ENCODE data around the gene SLFN11. TPM values are rescaled to one million over a fixed set of nuclear protein-coding genes. Genes with fewer than 3 reads are reported as not detected.
"Not testable (repeated sequence)": the region's sequence is repeated elsewhere in the genome, so short reads cannot be mapped to it uniquely, and the experiment has no call there.

SLFN11 gene
- 10 to 100 TPM; 10.1 to 19.2 (median 11.8) TPM for polyA plus RNA-seq (ENCODE audit: insufficient read length in 3 of 3)
- long read RNA-seq, donor 1 = 0 reads
- long read RNA-seq, donor 2 = 0 reads
- long read RNA-seq, donor 3, full-length matches to known transcripts = 1 of 1 reads
- long read RNA-seq, donor 3, partial matches to known transcripts = 0 of 1 reads
- long read RNA-seq, donor 3, other reads (novel, unspliced or antisense) = 0 of 1 reads
- long read RNA-seq, donor 4 = 0 reads
- long read RNA-seq, donor 5 = 0 reads
- long read RNA-seq, donor 6 = 0 reads
- long read RNA-seq, donor 7, full-length matches to known transcripts = 2 of 2 reads
- long read RNA-seq, donor 7, partial matches to known transcripts = 0 of 2 reads
- long read RNA-seq, donor 7, other reads (novel, unspliced or antisense) = 0 of 2 reads
- long read RNA-seq, donor 8 = 0 reads
- long read RNA-seq, donor 9 = 0 reads
- long read RNA-seq, donor 10 = 0 reads
- long read RNA-seq, donor 11, full-length matches to known transcripts = 2 of 2 reads
- long read RNA-seq, donor 11, partial matches to known transcripts = 0 of 2 reads
- long read RNA-seq, donor 11, other reads (novel, unspliced or antisense) = 0 of 2 reads
- long read RNA-seq, donor 12 = 0 reads
- long read RNA-seq, donor 13 = 0 reads
- long read RNA-seq, donor 14 = 0 reads
- long read RNA-seq, donor 15, partial matches to known transcripts = 0 of 1 reads
- long read RNA-seq, donor 15, other reads (novel, unspliced or antisense) = 0 of 1 reads
- long read RNA-seq, donor 16, partial matches to known transcripts = 5 of 7 reads
- long read RNA-seq, donor 16, other reads (novel, unspliced or antisense) = 0 of 7 reads

- peak in 9 of 11 donors; percentile 25 to 59 (median 34) for DNase-seq (ENCODE audit: extremely low read depth in 1 of 11, low read depth in 9 of 11, low spot score in 4 of 11)
These were observed at the start of gene SLFN11 for GRCh38 chr17:35373534-35373983. SLFN11 (minus strand) TSS chr17:35373621; CDS start chr17:35363807, 9,814 bp downstream.

GRCh38 chr17:35421069-35421468 lies 47.6 kb upstream of the SLFN11 start:
- not testable (repeated sequence) for DNase-seq (ENCODE audit: extremely low read depth in 1 of 11, low read depth in 9 of 11, low spot score in 4 of 11)

GRCh38 chr17:35416659-35417058 lies 43.2 kb upstream of the SLFN11 start:
- no peak for DNase-seq (ENCODE audit: extremely low read depth in 1 of 11, low read depth in 9 of 11, low spot score in 4 of 11)

GRCh38 chr17:35414707-35415106 lies 41.3 kb upstream of the SLFN11 start:
- DNase-seq (ENCODE audit: extremely low read depth in 1 of 11, low read depth in 9 of 11, low spot score in 4 of 11) = not testable (repeated sequence)

GRCh38 chr17:35414247-35414646 lies 40.8 kb upstream of the SLFN11 start:
- DNase-seq (ENCODE audit: extremely low read depth in 1 of 11, low read depth in 9 of 11, low spot score in 4 of 11) = no peak

GRCh38 chr17:35407531-35407930 lies 34.1 kb upstream of the SLFN11 start:
- no peak for DNase-seq (ENCODE audit: extremely low read depth in 1 of 11, low read depth in 9 of 11, low spot score in 4 of 11)

- DNase-seq (ENCODE audit: extremely low read depth in 1 of 11, low read depth in 9 of 11, low spot score in 4 of 11) = no peak
These were observed 33.1 kb upstream of the SLFN11 start for GRCh38 chr17:35406568-35406967.

GRCh38 chr17:35404360-35404759 lies 30.9 kb upstream of the SLFN11 start:
- no peak for DNase-seq (ENCODE audit: extremely low read depth in 1 of 11, low read depth in 9 of 11, low spot score in 4 of 11)

GRCh38 chr17:35393783-35394182 lies 20.4 kb upstream of the SLFN11 start:
- DNase-seq (ENCODE audit: extremely low read depth in 1 of 11, low read depth in 9 of 11, low spot score in 4 of 11) = not testable (repeated sequence)

GRCh38 chr17:35390663-35391062 lies 17.2 kb upstream of the SLFN11 start:
- no peak for DNase-seq (ENCODE audit: extremely low read depth in 1 of 11, low read depth in 9 of 11, low spot score in 4 of 11)

GRCh38 chr17:35390156-35390555 lies 16.7 kb upstream of the SLFN11 start:
- no peak for DNase-seq (ENCODE audit: extremely low read depth in 1 of 11, low read depth in 9 of 11, low spot score in 4 of 11)

GRCh38 chr17:35387496-35387895 lies 14.1 kb upstream of the SLFN11 start:
- DNase-seq (ENCODE audit: extremely low read depth in 1 of 11, low read depth in 9 of 11, low spot score in 4 of 11) = no peak

GRCh38 chr17:35377706-35378105 lies 4.3 kb upstream of the SLFN11 start:
- no peak for DNase-seq (ENCODE audit: extremely low read depth in 1 of 11, low read depth in 9 of 11, low spot score in 4 of 11)

GRCh38 chr17:35377068-35377467 lies 3.6 kb upstream of the SLFN11 start:
- no peak for DNase-seq (ENCODE audit: extremely low read depth in 1 of 11, low read depth in 9 of 11, low spot score in 4 of 11)

- DNase-seq (ENCODE audit: extremely low read depth in 1 of 11, low read depth in 9 of 11, low spot score in 4 of 11) = no peak
These were observed 2.8 kb upstream of the SLFN11 start for GRCh38 chr17:35376245-35376644.

- DNase-seq (ENCODE audit: extremely low read depth in 1 of 11, low read depth in 9 of 11, low spot score in 4 of 11) = peak in 1 of 11 donors; percentile 20
These were observed 1.4 kb upstream of the SLFN11 start for GRCh38 chr17:35374766-35375344.

- DNase-seq (ENCODE audit: extremely low read depth in 1 of 11, low read depth in 9 of 11, low spot score in 4 of 11) = peak in 7 of 11 donors; percentile 17 to 36 (median 29)
These were observed 754 bp upstream of the SLFN11 start for GRCh38 chr17:35373984-35374765.

- peak in 2 of 11 donors; percentile 2 to 7 for DNase-seq (ENCODE audit: extremely low read depth in 1 of 11, low read depth in 9 of 11, low spot score in 4 of 11)
These were observed 431 bp downstream of the SLFN11 start for GRCh38 chr17:35372846-35373533.
